ENCODE data around the gene RNU1-3.
"Not testable (repeated sequence)": the region's sequence is repeated elsewhere in the genome, so short reads cannot be mapped to it uniquely, and the experiment has no call there.

RNU1-3 gene

GRCh38 chr1:16641159-16641975 lies 25.4 kb downstream of the RNU1-3 start:
- DNase-seq (ENCODE audit: low read depth, low spot score); H3K4me3 ChIP-seq (ENCODE audit: low read depth, low read length); POLR2A ChIA-PET: not testable (repeated sequence)
- CTCF ChIA-PET, result interaction anchor here (1.0 to 2.2 kb wide), 5 partner anchors 16 to 66 kb away, joined by 3 to 8 read pairs (median 4); partner anchors contain the start of gene NBPF1

DNA sequence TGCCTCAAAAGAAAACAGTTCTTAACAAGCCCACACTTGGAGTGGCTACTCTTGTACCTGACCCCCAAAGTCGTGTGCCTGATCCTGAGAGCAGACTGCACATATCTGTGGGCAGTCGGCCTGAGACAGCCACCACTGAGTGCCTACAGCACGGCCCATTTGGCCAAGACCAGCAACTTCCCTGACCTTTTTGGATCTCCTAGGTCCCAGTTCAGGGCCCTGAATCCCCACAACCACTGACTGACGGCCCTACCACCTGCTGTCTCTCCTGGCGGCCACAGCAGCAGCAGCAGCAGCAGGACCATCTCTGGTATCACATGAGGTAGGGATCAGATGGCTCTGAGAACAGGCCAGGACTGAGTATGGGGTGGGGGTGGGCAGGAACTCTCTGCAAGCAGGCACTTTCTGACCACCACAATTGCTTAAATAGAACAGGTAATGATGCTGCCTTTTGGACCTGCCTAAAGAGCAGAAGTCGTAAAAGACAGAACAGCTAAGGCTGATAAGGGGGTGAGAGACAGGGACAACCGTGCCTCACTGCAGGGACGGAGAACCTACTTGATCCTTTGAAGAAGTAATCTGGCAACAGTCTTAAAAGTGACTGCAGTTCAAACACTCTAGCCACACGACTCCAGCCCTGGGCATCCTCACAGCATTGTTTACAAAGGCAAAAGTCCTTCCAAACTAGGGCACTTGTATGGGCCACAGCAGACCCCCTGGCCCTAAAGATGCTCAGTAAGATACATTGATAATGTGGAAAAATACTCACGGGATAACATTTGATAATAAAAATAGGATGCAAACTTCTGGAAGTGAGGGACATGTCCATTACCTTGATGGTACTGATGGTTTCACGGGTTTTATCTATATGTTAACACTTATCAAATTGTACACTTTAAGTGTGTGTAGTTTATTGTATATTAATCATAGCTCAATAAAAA lies 27.4 kb downstream of the RNU1-3 start:
- DNase-seq (ENCODE audit: low read depth, low spot score); H3K4me3 ChIP-seq (ENCODE audit: low read depth, low read length); POLR2A ChIA-PET: not testable (repeated sequence)
- CTCF ChIA-PET, result interaction anchor here (1.5 to 2.2 kb wide), 2 partner anchors 18 to 30 kb away, joined by 3 to 8 read pairs; no protein-coding TSS in a partner anchor

DNA sequence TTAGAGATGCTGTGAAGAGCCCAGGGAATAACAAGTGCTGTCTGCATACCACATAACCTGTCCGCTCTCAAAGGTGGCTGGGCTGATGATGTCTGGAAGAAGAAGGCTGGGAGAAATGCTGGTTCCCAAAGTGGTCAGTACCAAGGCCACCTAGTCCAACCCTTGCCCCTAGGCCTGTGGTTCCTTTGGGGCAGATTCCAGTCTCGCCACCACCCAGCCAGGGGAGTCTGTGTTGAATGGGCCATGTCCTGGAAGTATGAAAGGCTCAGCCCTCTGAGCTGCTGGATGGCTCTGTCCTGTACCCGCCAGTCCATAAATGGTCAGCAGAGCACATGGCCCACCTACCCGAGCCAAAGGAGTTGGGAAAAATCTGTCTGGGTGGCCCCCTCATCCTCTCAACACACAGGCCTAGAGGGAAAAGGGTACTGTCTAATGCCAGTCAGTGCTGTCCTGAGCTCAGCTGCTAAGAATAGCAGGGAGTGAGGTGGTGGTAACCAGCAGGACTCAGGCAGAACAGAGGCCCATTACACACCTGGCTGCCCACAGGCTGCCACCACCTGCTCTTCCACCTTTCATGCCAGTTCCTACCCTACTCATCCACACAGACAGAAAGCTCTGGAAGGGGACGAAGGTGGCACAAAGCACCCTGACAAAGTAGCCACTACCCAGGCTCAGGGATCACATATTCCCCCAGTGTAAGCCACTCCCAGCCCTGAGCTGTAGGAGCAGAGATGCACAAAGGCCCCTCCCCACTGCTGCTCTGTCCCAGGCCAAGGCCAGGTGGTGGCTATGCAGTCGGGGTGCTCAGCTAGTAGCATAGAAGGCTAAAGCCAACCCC lies 28.6 kb downstream of the RNU1-3 start:
- H3K4me3 ChIP-seq (ENCODE audit: low read depth, low read length); POLR2A ChIA-PET; DNase-seq (ENCODE audit: low read depth, low spot score): not testable (repeated sequence)
- CTCF ChIA-PET, result interaction anchor here (1.0 to 1.5 kb wide), 3 partner anchors 16 to 29 kb away, joined by 3 read pairs; no protein-coding TSS in a partner anchor

DNA sequence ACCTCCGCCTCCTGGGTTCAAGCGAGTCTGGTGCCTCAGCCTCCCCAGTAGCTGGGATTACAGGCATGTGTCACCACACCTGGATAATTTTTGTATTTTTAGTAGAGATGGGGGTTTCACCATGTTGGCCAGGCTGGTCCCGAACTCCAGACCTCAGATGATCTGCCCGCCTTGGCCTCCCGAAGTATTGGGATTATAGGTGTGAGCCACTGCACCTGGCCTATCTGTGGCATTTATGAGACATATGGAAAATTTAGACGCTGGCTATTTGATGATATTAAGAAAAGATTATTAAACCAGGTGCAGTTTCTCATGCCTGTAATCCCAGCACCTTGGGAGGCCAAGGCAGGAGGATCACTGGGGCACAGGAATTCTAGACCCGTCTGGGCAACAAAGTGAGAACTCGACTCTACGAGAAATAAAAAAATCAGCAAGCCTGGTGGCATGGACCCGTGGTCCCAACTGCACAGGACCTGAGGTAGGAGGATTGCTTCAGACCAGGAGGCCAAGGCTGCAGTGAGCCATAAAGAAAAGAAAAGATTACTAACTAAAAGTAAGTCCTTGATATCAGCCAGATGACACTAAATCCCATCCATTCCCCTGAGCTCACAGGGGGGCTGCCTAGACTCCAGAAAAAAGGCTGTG lies 30.1 kb downstream of the RNU1-3 start:
- DNase-seq (ENCODE audit: low read depth, low spot score); POLR2A ChIA-PET; H3K4me3 ChIP-seq (ENCODE audit: low read depth, low read length): not testable (repeated sequence)
- CTCF ChIA-PET, result interaction anchor here (6.1 kb wide), 1 partner anchor 13 kb away, joined by 58 read pairs; no protein-coding TSS in a partner anchor

DNA sequence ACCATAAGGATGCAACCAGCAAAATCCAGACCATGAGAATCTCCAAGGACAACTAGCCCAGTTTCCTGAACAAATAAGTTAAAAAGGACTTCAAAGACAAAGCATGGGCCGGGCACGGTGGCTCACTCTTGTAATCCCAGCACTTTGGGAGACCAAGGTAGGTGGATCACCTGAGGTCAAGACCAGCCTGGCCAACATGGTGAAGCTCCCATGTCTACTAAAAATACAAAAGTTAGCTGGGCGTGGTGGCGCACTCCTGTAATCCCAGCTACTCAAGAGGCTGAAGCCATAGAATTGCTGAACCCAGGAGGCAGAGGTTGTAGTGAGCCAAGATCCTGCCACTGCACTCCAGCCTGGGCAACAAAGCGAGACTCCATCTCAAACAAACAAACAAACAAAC lies 30.8 kb downstream of the RNU1-3 start:
- H3K4me3 ChIP-seq (ENCODE audit: low read depth, low read length); POLR2A ChIA-PET; DNase-seq (ENCODE audit: low read depth, low spot score): not testable (repeated sequence)
- CTCF ChIA-PET, result interaction anchor here (6.1 kb wide), 1 partner anchor 12 kb away, joined by 58 read pairs; no protein-coding TSS in a partner anchor

GRCh38 chr1:16633540-16634282 lies 33.0 kb downstream of the RNU1-3 start:
- H3K4me3 ChIP-seq (ENCODE audit: low read depth, low read length); POLR2A ChIA-PET; DNase-seq (ENCODE audit: low read depth, low spot score): not testable (repeated sequence)
- CTCF ChIA-PET, result interaction anchor here (6.1 kb wide), 1 partner anchor 10 kb away, joined by 58 read pairs; no protein-coding TSS in a partner anchor

- H3K4me3 ChIP-seq (ENCODE audit: low read depth, low read length); POLR2A ChIA-PET; DNase-seq (ENCODE audit: low read depth, low spot score): not testable (repeated sequence)
- CTCF ChIA-PET, result interaction anchor here (6.1 kb wide), 1 partner anchor 9 kb away, joined by 58 read pairs; no protein-coding TSS in a partner anchor
Observed at GRCh38 chr1:16632044-16632850, 34.5 kb downstream of the RNU1-3 start.

GRCh38 chr1:16631248-16632043 lies 35.3 kb downstream of the RNU1-3 start:
- CTCF ChIA-PET, result interaction anchor here (1.0 to 6.1 kb wide), 2 partner anchors 8 to 15 kb away, joined by 3 to 58 read pairs; no protein-coding TSS in a partner anchor

More at GRCh38 chr1:16631248-16632043, 35.3 kb downstream of the RNU1-3 start:
- no peak for TF ChIP-seq CTCF (IDR thresholded peaks at IDR 0.05; ENCODE audit: insufficient read depth, low read length, missing control alignments)
- H3K4me3 ChIP-seq (ENCODE audit: low read depth, low read length), result no peak overlapping the region
- POLR2A ChIA-PET, result no interaction called here
- no peak for DNase-seq (ENCODE audit: low read depth, low spot score)
